Karpas-422 (cell line): Measurements from ENCODE around the gene FSTL3. TPM values are rescaled to one million over a fixed set of nuclear protein-coding genes. Genes with fewer than 3 reads are reported as not detected.

Experiments used
- DNase-seq: peaks from one replicate; pipeline ENCODE4 v3.0.0-alpha.2; 2015
- H2AFZ ChIP-seq: fragments of 200-600 bp; sonication (generic); 2 replicates; pipeline ENCODE4 v1.6.1; 2014; ENCODE audit warnings: antibody characterized with exemption, low read length, mixed read lengths
- H3K27ac ChIP-seq: fragments of 200-600 bp; sonication (generic); 2 replicates; pipeline ENCODE4 v1.5.1; 2014; ENCODE audit warnings: mild to moderate bottlenecking, low read length, moderate library complexity
- H3K27me3 ChIP-seq: fragments of 200-600 bp; sonication (generic); 2 replicates; pipeline ENCODE4 v1.6.1; 2014; ENCODE audit warnings: low read length, mixed read lengths
- H3K36me3 ChIP-seq: fragments of 200-600 bp; sonication (generic); 2 replicates; pipeline ENCODE4 v1.6.1; 2014; ENCODE audit warnings: low read length, mixed read lengths; ENCODE audit not compliant: insufficient read depth
- H3K4me1 ChIP-seq: fragments of 200-600 bp; sonication (generic); 2 replicates; pipeline ENCODE4 v1.6.1; 2014; ENCODE audit warnings: mild to moderate bottlenecking, low read length, mixed read lengths
- H3K4me2 ChIP-seq: fragments of 200-600 bp; sonication (generic); 2 replicates; pipeline ENCODE4 v1.6.1; 2014; ENCODE audit warnings: low read length, low read depth, mild to moderate bottlenecking; ENCODE audit not compliant: poor library complexity, severe bottlenecking
- H3K4me3 ChIP-seq: fragments of 200-600 bp; sonication (generic); 2 replicates; pipeline ENCODE4 v1.5.1; 2014; ENCODE audit warnings: mild to moderate bottlenecking, antibody characterized with exemption, low read length, mixed read lengths
- H3K79me2 ChIP-seq: fragments of 200-600 bp; sonication (generic); 2 replicates; pipeline ENCODE4 v1.6.1; 2014; ENCODE audit warnings: mild to moderate bottlenecking, low read length, mixed read lengths
- H3K9ac ChIP-seq: fragments of 200-600 bp; sonication (generic); 2 replicates; pipeline ENCODE4 v1.6.0; 2014; ENCODE audit warnings: low read length
- H3K9me2 ChIP-seq: fragments of 200-600 bp; sonication (generic), shearing (Covaris generic); replicated peaks from 2 replicates; pipeline ENCODE4 v1.6.0; 2014; ENCODE audit warnings: mild to moderate bottlenecking, low read length, moderate library complexity; ENCODE audit not compliant: insufficient read depth
- H3K9me3 ChIP-seq: fragments of 300-700, 200-600 bp; sonication (generic); 2 replicates; pipeline ENCODE4 v1.6.1; 2014; ENCODE audit warnings: low read length, mixed read lengths
- H4K20me1 ChIP-seq: fragments of 200-600 bp; sonication (generic); 2 replicates; pipeline ENCODE4 v1.6.1; 2014; ENCODE audit warnings: mild to moderate bottlenecking, antibody characterized with exemption, low read length, low read depth; ENCODE audit not compliant: insufficient read depth
- total RNA-seq: library from RNA; depleted of rRNA; stranded (reverse); fragments of >200 nt; shearing (Covaris generic); gene quantifications from 2 replicates; pipeline ENCODE4 v1.2.3, GENCODE V29; 2014; ENCODE audit warnings: low replicate concordance

The FSTL3 gene
- total RNA-seq, 1 experiment from 2014 or later = 2.3 TPM

- Histone ChIP-seq H3K9me3 (no peaks in the 10 kb centered on the region), H3K27ac (no peak overlapping the region), H3K9me2 (no peaks in the 10 kb centered on the region), H3K9ac (no peak overlapping the region), H3K79me2 (no peaks in the 10 kb centered on the region), H3K36me3 (no peaks in the 10 kb centered on the region), H2AFZ (no peak overlapping the region), H3K27me3 (no peaks in the 10 kb centered on the region), H3K4me2 (no peak overlapping the region), H4K20me1 (no peaks in the 10 kb centered on the region), H3K4me3 (no peak overlapping the region), H3K4me1 (no peaks in the 10 kb centered on the region)
- DNase-seq = no peak
Measured at GRCh38 chr19:718251-718951, 42.2 kb downstream of the FSTL3 start.

- DNase-seq = no peak
- Histone ChIP-seq H4K20me1 (no peaks in the 10 kb centered on the region), H3K36me3 (no peaks in the 10 kb centered on the region), H3K4me2 (no peak overlapping the region), H3K27ac (no peak overlapping the region), H3K9ac (no peak overlapping the region), H3K79me2 (no peaks in the 10 kb centered on the region), H3K4me3 (no peak overlapping the region), H3K9me3 (no peaks in the 10 kb centered on the region), H2AFZ (no peak overlapping the region), H3K27me3 (no peaks in the 10 kb centered on the region), H3K4me1 (no peaks in the 10 kb centered on the region), H3K9me2 (no peaks in the 10 kb centered on the region)
Measured at GRCh38 chr19:718991-719512, 42.9 kb downstream of the FSTL3 start.

GRCh38 chr19:719636-720344 is 43.6 kb downstream of the FSTL3 start:
- no peaks in the 10 kb centered on the region for H3K4me1 ChIP-seq
- H3K79me2 ChIP-seq = no peaks in the 10 kb centered on the region
- H2AFZ ChIP-seq = no peak overlapping the region
- no peaks in the 10 kb centered on the region for H3K27me3 ChIP-seq
- H3K9me2 ChIP-seq = no peaks in the 10 kb centered on the region
- no peaks in the 10 kb centered on the region for H3K9me3 ChIP-seq
- no peak for DNase-seq
- no peaks in the 10 kb centered on the region for H3K36me3 ChIP-seq
- no peak overlapping the region for H3K4me2 ChIP-seq
- H3K9ac ChIP-seq = no peak overlapping the region
- no peak overlapping the region for H3K27ac ChIP-seq
- H4K20me1 ChIP-seq = no peaks in the 10 kb centered on the region
- H3K4me3 ChIP-seq = no peak overlapping the region

- Histone ChIP-seq H2AFZ (no peak overlapping the region), H3K27ac (no peak overlapping the region), H3K36me3 (no peaks in the 10 kb centered on the region), H4K20me1 (no peaks in the 10 kb centered on the region), H3K4me2 (no peak overlapping the region), H3K9ac (no peak overlapping the region), H3K9me2 (no peaks in the 10 kb centered on the region), H3K4me3 (no peak overlapping the region), H3K79me2 (no peaks in the 10 kb centered on the region), H3K27me3 (no peaks in the 10 kb centered on the region), H3K4me1 (no peaks in the 10 kb centered on the region), H3K9me3 (no peaks in the 10 kb centered on the region)
- no peak for DNase-seq
Measured at GRCh38 chr19:720345-721160, 44.4 kb downstream of the FSTL3 start.

GRCh38 chr19:722553-723101 is 46.4 kb downstream of the FSTL3 start:
- Histone ChIP-seq H3K4me2 (no peak overlapping the region), H4K20me1 (no peaks in the 10 kb centered on the region), H3K9me2 (no peaks in the 10 kb centered on the region), H3K4me3 (no peak overlapping the region), H3K9ac (no peak overlapping the region), H3K27ac (no peak overlapping the region), H3K9me3 (no peaks in the 10 kb centered on the region), H3K4me1 (no peaks in the 10 kb centered on the region), H3K79me2 (no peaks in the 10 kb centered on the region), H3K27me3 (no peaks in the 10 kb centered on the region), H2AFZ (no peak overlapping the region), H3K36me3 (no peaks in the 10 kb centered on the region)
- DNase-seq = peak; percentile 48

- no peak overlapping the region for H3K4me2 ChIP-seq
- no peaks in the 10 kb centered on the region for H3K9me3 ChIP-seq
- DNase-seq = no peak
- no peaks in the 10 kb centered on the region for H4K20me1 ChIP-seq
- H3K27ac ChIP-seq = no peak overlapping the region
- H2AFZ ChIP-seq = no peak overlapping the region
- H3K9me2 ChIP-seq = no peaks in the 10 kb centered on the region
- no peak overlapping the region for H3K4me3 ChIP-seq
- H3K4me1 ChIP-seq = no peaks in the 10 kb centered on the region
- H3K9ac ChIP-seq = no peak overlapping the region
- no peaks in the 10 kb centered on the region for H3K36me3 ChIP-seq
- H3K79me2 ChIP-seq = no peaks in the 10 kb centered on the region
- H3K27me3 ChIP-seq = no peaks in the 10 kb centered on the region
Measured at GRCh38 chr19:723247-723646, 47.1 kb downstream of the FSTL3 start.

GRCh38 chr19:723714-724113 is 47.5 kb downstream of the FSTL3 start:
- H3K27me3 ChIP-seq = no peaks in the 10 kb centered on the region
- no peak for DNase-seq
- H3K9me2 ChIP-seq = no peaks in the 10 kb centered on the region
- no peak overlapping the region for H3K4me2 ChIP-seq
- no peaks in the 10 kb centered on the region for H4K20me1 ChIP-seq
- no peaks in the 10 kb centered on the region for H3K4me1 ChIP-seq
- no peaks in the 10 kb centered on the region for H3K9me3 ChIP-seq
- no peak overlapping the region for H2AFZ ChIP-seq
- H3K36me3 ChIP-seq = no peaks in the 10 kb centered on the region
- H3K4me3 ChIP-seq = no peak overlapping the region
- no peak overlapping the region for H3K9ac ChIP-seq
- H3K79me2 ChIP-seq = no peaks in the 10 kb centered on the region
- no peak overlapping the region for H3K27ac ChIP-seq
